ENCODE data around the gene INTS3.

The INTS3 gene

DNA sequence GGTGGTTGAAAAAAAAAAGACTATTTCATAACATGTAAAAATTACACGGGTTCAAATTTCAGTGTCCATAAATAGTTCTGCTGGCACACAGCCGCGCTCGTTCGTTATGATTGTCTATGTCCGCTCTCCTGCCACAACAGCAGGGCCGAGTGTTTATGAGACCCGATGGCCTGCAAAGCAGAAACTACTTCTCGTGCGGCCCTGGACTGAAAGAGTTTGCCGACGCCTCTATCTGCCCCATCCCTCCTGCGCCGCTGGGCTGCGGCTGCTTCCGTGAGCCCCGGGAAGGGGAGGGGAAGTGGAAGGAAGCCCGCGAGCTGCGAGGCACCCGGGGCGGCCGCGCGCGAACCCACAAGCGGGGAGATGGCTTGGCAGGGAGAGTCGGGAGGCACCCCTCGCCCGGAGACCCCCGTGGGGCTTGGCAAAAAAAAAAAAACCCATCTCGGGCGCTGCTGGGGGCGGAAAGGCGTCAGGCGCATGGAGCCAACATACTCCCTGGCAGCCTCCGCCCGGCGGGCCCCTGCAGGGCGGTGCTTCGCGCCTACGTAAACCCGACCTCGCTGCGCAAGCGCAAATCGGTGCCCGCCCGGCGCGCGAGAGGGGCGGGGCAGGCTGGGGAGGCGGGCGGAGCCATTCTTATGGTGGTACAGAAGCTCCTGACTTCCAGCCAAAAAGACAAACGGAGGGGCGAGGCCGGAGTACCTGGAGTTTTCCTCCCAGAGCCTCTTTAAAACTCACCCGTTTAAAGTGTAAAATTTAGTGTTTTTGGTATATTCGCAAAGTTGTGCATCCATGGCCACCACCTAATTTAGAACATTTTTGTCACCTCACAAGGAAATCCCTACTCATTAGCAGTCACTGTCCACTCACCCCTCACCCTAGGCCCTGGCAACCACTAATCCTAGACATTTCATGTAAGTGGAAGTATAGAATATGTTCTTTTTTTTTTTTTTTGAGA lies 55.7 kb downstream of the INTS3 start:
- Histone ChIP-seq H3K79me2 (ENCODE audit: insufficient read depth, low read length) (no peaks in the 10 kb centered on the region), H3K4me1 (ENCODE audit: insufficient read depth, low read length, poor library complexity, severe bottlenecking) (peaks cover 6% of the 10 kb centered on the region)
- no peak; the same call in 1 of the 2 replicates for TF ChIP-seq CTCF (conservative IDR thresholded peaks at IDR 0.05; ENCODE audit: low read length)
- TF ChIP-seq EZH2phosphoT487 (IDR thresholded peaks at IDR 0.05; ENCODE audit: borderline replicate concordance), result no peak

GRCh38 chr1:153786038-153786790 lies 58.4 kb downstream of the INTS3 start:
- no peaks in the 10 kb centered on the region for H3K9me2 ChIP-seq (replicated peaks; ENCODE audit: low read depth, low read length)
- no peaks in the 10 kb centered on the region for H3K36me3 ChIP-seq (ENCODE audit: insufficient read depth, low read length)
- peaks cover 6% of the 10 kb centered on the region for H3K4me1 ChIP-seq (ENCODE audit: insufficient read depth, low read length, poor library complexity, severe bottlenecking)
- no peaks in the 10 kb centered on the region for H3K79me2 ChIP-seq (ENCODE audit: insufficient read depth, low read length)
- H3K27me3 ChIP-seq (ENCODE audit: insufficient read depth, low read length, poor library complexity, severe bottlenecking), result no peaks in the 10 kb centered on the region
- H3K4me3 ChIP-seq (ENCODE audit: low read length, poor library complexity, severe bottlenecking), result no peak overlapping the region
- H4K20me1 ChIP-seq (ENCODE audit: insufficient read depth, low read length, poor library complexity, severe bottlenecking), result no peaks in the 10 kb centered on the region
- TF ChIP-seq CTCF (conservative IDR thresholded peaks at IDR 0.05; ENCODE audit: low read length) (no peak), EZH2phosphoT487 (IDR thresholded peaks at IDR 0.05; ENCODE audit: borderline replicate concordance) (no peak)
- H3F3A ChIP-seq (ENCODE audit: low read depth), result no peaks in the 10 kb centered on the region; the same call in 1 of the 2 replicates
- H3K9me3 ChIP-seq (ENCODE audit: insufficient read depth, low read depth, low read length), result no peaks in the 10 kb centered on the region
- H3K4me2 ChIP-seq (ENCODE audit: low read depth, low read length, poor library complexity, severe bottlenecking), result no peak overlapping the region
- no peak overlapping the region for H3K9ac ChIP-seq (ENCODE audit: low read depth, low read length, poor library complexity, severe bottlenecking)
- no peak overlapping the region for H2AFZ ChIP-seq (ENCODE audit: low read length)

More for the DNA sequence above, 55.7 kb downstream of the INTS3 start:
- peak overlapping the region; percentile 91 for H3K4me2 ChIP-seq (ENCODE audit: low read depth, low read length, poor library complexity, severe bottlenecking)
- peak overlapping the region; percentile 78 for H3K4me3 ChIP-seq (ENCODE audit: low read length, poor library complexity, severe bottlenecking)
- H4K20me1 ChIP-seq (ENCODE audit: insufficient read depth, low read length, poor library complexity, severe bottlenecking), result no peaks in the 10 kb centered on the region
- H3K9me3 ChIP-seq (ENCODE audit: insufficient read depth, low read depth, low read length), result no peaks in the 10 kb centered on the region
- H3K9me2 ChIP-seq (replicated peaks; ENCODE audit: low read depth, low read length), result no peaks in the 10 kb centered on the region
- no peaks in the 10 kb centered on the region for H3K27me3 ChIP-seq (ENCODE audit: insufficient read depth, low read length, poor library complexity, severe bottlenecking)
- H3K9ac ChIP-seq (ENCODE audit: low read depth, low read length, poor library complexity, severe bottlenecking), result peak overlapping the region; percentile 81
- H3F3A ChIP-seq (ENCODE audit: low read depth), result no peaks in the 10 kb centered on the region; the same call in 1 of the 2 replicates
- H3K36me3 ChIP-seq (ENCODE audit: insufficient read depth, low read length), result no peaks in the 10 kb centered on the region
- H2AFZ ChIP-seq (ENCODE audit: low read length), result peak overlapping the region; percentile 90

GRCh38 chr1:153789478-153790034 lies 61.7 kb downstream of the INTS3 start:
- H3K27me3 ChIP-seq (ENCODE audit: insufficient read depth, low read length, poor library complexity, severe bottlenecking), result no peaks in the 10 kb centered on the region
- H2AFZ ChIP-seq (ENCODE audit: low read length), result no peak overlapping the region
- no peak overlapping the region for H3K9ac ChIP-seq (ENCODE audit: low read depth, low read length, poor library complexity, severe bottlenecking)
- no peaks in the 10 kb centered on the region for H3K9me3 ChIP-seq (ENCODE audit: insufficient read depth, low read depth, low read length)
- H4K20me1 ChIP-seq (ENCODE audit: insufficient read depth, low read length, poor library complexity, severe bottlenecking), result no peaks in the 10 kb centered on the region
- H3K36me3 ChIP-seq (ENCODE audit: insufficient read depth, low read length), result no peaks in the 10 kb centered on the region
- no peaks in the 10 kb centered on the region for H3K4me1 ChIP-seq (ENCODE audit: insufficient read depth, low read length, poor library complexity, severe bottlenecking)
- TF ChIP-seq CTCF (conservative IDR thresholded peaks at IDR 0.05; ENCODE audit: low read length) (no peak), EZH2phosphoT487 (IDR thresholded peaks at IDR 0.05; ENCODE audit: borderline replicate concordance) (no peak)
- H3F3A ChIP-seq (ENCODE audit: low read depth), result no peaks in the 10 kb centered on the region; the same call in 1 of the 2 replicates
- H3K9me2 ChIP-seq (replicated peaks; ENCODE audit: low read depth, low read length), result no peaks in the 10 kb centered on the region
- no peak overlapping the region for H3K4me2 ChIP-seq (ENCODE audit: low read depth, low read length, poor library complexity, severe bottlenecking)
- H3K4me3 ChIP-seq (ENCODE audit: low read length, poor library complexity, severe bottlenecking), result no peak overlapping the region
- no peaks in the 10 kb centered on the region for H3K79me2 ChIP-seq (ENCODE audit: insufficient read depth, low read length)
